ENCODE results near the gene MTCL3.

- TF ChIP-seq RAD21 (IDR thresholded peaks at IDR 0.05; ENCODE audit: low read depth) (no peak), CTCF (IDR thresholded peaks at IDR 0.05 in 2 of 3, conservative IDR thresholded peaks at IDR 0.05 in 1 of 3; ENCODE audit: borderline replicate concordance in 1 of 3, insufficient read depth in 1 of 3, low read depth in 2 of 3, low read length in 2 of 3) (no peak), ZFX (IDR thresholded peaks at IDR 0.05) (no peak), REST (IDR thresholded peaks at IDR 0.05; ENCODE audit: low read depth) (no peak), CEBPB (IDR thresholded peaks at IDR 0.05; ENCODE audit: low read depth) (no peak), POLR2AphosphoS5 (IDR thresholded peaks at IDR 0.05; ENCODE audit: low read depth, low read length) (no peak), POLR2A (IDR thresholded peaks at IDR 0.05; ENCODE audit: borderline replicate concordance, extremely low read depth, insufficient read depth, insufficient read length) (no peak), EZH2 (IDR thresholded peaks at IDR 0.05) (no peak), YY1 (IDR thresholded peaks at IDR 0.05; ENCODE audit: extremely low read depth, insufficient replicate concordance, low read depth, low read length) (no peak), EZH2phosphoT487 (IDR thresholded peaks at IDR 0.05; ENCODE audit: borderline replicate concordance) (no peak), ELF1 (IDR thresholded peaks at IDR 0.05; ENCODE audit: borderline replicate concordance, low read depth) (no peak)
Observed at GRCh38 chr6:127484212-127484863, 34.8 kb downstream of the MTCL3 start.
